ENCODE data around the gene ASB7.

GRCh38 chr15:100614918-100615317 is 12.5 kb downstream of the ASB7 start:
- TF ChIP-seq POLR2AphosphoS5 (IDR thresholded peaks at IDR 0.05; ENCODE audit: borderline replicate concordance, low read depth, low read length), result no peak
- no peak for TF ChIP-seq EZH2 (IDR thresholded peaks at IDR 0.05)
- TF ChIP-seq FOXP2 (optimal IDR thresholded peaks at IDR 0.05; ENCODE audit: control extremely low read depth, extremely low read length, insufficient read depth), result no peak
